GM12878 (cell line): Measurements from ENCODE around the gene APOBEC2.

Source experiments
- E2F8 ChIP-seq: fragments of 450-650 bp; IDR thresholded peaks from 2 replicates; pipeline ENCODE4 v1.6.1; 2018; ENCODE audit warnings: mild to moderate bottlenecking, low read depth, moderate library complexity; ENCODE audit not compliant: partially characterized antibody
- EZH2 ChIP-seq: IDR thresholded peaks from 2 replicates; pipeline ENCODE4 v1.6.1; 2012; ENCODE audit warnings: low read depth, mild to moderate bottlenecking, control low read depth, inconsistent platforms, low read length, borderline replicate concordance; ENCODE audit not compliant: control insufficient read depth
- MTA3 ChIP-seq: IDR thresholded peaks from 2 replicates; pipeline ENCODE4 v1.6.1; 2012; ENCODE audit warnings: low read length, inconsistent platforms, borderline replicate concordance

- no peak for TF ChIP-seq EZH2
- no peak for TF ChIP-seq E2F8
- no peak for TF ChIP-seq MTA3
Measured at GRCh38 chr6:41079080-41079479, 26.1 kb downstream of the APOBEC2 start.
